GM21529 (cell line): ENCODE results near the gene PPP2R2B.

ENCODE experiments used
- ATAC-seq: cut with Tn5 transposase; IDR thresholded peaks from one replicate; pipeline ENCODE4 v1.9.1; 2021; ENCODE audit not compliant: unreplicated experiment

The PPP2R2B gene

GRCh38 chr5:146828385-146828784 is 50.2 kb downstream of the PPP2R2B start:
- no peak for ATAC-seq

- no peak for ATAC-seq
These were observed 50.7 kb downstream of the PPP2R2B start for GRCh38 chr5:146827901-146828300.

GRCh38 chr5:146825033-146825432 is 53.5 kb downstream of the PPP2R2B start:
- ATAC-seq = no peak

- ATAC-seq = no peak
These were observed 56.8 kb downstream of the PPP2R2B start for GRCh38 chr5:146821732-146822131.

- no peak for ATAC-seq
These were observed 57.6 kb downstream of the PPP2R2B start for GRCh38 chr5:146820987-146821386.

- ATAC-seq = no peak
These were observed 59.7 kb downstream of the PPP2R2B start for GRCh38 chr5:146818822-146819221.

GRCh38 chr5:146817973-146818372 is 60.6 kb downstream of the PPP2R2B start:
- no peak for ATAC-seq

GRCh38 chr5:146816775-146817387 is 61.7 kb downstream of the PPP2R2B start:
- no peak for ATAC-seq

- no peak for ATAC-seq
These were observed 63.1 kb downstream of the PPP2R2B start for GRCh38 chr5:146815411-146815810.

GRCh38 chr5:146813346-146814157 is 65.0 kb downstream of the PPP2R2B start:
- no peak for ATAC-seq

GRCh38 chr5:146805081-146805480 is 73.5 kb downstream of the PPP2R2B start:
- ATAC-seq = no peak

GRCh38 chr5:146802945-146803522 is 75.5 kb downstream of the PPP2R2B start:
- ATAC-seq = no peak

- no peak for ATAC-seq
These were observed 78.9 kb downstream of the PPP2R2B start for GRCh38 chr5:146799671-146800070.

GRCh38 chr5:146799231-146799630 is 79.3 kb downstream of the PPP2R2B start:
- no peak for ATAC-seq

- ATAC-seq = no peak
These were observed 80.9 kb downstream of the PPP2R2B start for GRCh38 chr5:146797658-146798057.

- no peak for ATAC-seq
These were observed 81.6 kb downstream of the PPP2R2B start for GRCh38 chr5:146796911-146797310.

GRCh38 chr5:146796144-146796543 is 82.4 kb downstream of the PPP2R2B start:
- no peak for ATAC-seq

GRCh38 chr5:146794326-146795029 is 84.1 kb downstream of the PPP2R2B start:
- ATAC-seq = no peak

GRCh38 chr5:146793709-146794108 is 84.8 kb downstream of the PPP2R2B start:
- ATAC-seq = no peak

- no peak for ATAC-seq
These were observed 87.1 kb downstream of the PPP2R2B start for GRCh38 chr5:146791471-146791870.
